ENCODE data around the gene APEH. TPM values are rescaled to one million over a fixed set of nuclear protein-coding genes. Genes with fewer than 3 reads are reported as not detected.
"Not testable (repeated sequence)": the region's sequence is repeated elsewhere in the genome, so short reads cannot be mapped to it uniquely, and the experiment has no call there.

The APEH gene
- total and polyA plus RNA-seq, 2 donors (not counting 1 experiment from before 2014, with no cell fraction given): 52.6 to 137 TPM

GRCh38 chr3:49681543-49681942 is 7.4 kb downstream of the APEH start:
- TF ChIP-seq EZH2 (IDR thresholded peaks at IDR 0.05; ENCODE audit: low read length, missing control alignments): no peak
- TF ChIP-seq CTCF (conservative IDR thresholded peaks at IDR 0.05 in 1 of 2, IDR thresholded peaks at IDR 0.05 in 1 of 2; ENCODE audit: low read depth in 1 of 2, low read length in 2 of 2): no peak
- Histone ChIP-seq H4K20me1 (ENCODE audit: control insufficient read depth, extremely low read depth, insufficient read depth, low read length) (no peaks in the 10 kb centered on the region), H3K79me2 (ENCODE audit: control insufficient read depth, insufficient read depth, low read length) (no peaks in the 10 kb centered on the region), H3K9ac (ENCODE audit: insufficient read depth, low read length) (no peak overlapping the region), H3K27me3 (ENCODE audit: control insufficient read depth, insufficient read depth, low read length) (no peaks in the 10 kb centered on the region), H3K4me1 (ENCODE audit: control insufficient read depth, extremely low read depth, insufficient read depth, low read length) (no peaks in the 10 kb centered on the region), H3K4me2 (ENCODE audit: extremely low read depth, insufficient read depth, low read length) (no peak overlapping the region), H2AFZ (ENCODE audit: low read length) (no peak overlapping the region), H3K27ac (ENCODE audit: insufficient read depth, low read length) (no peak overlapping the region), H3K36me3 (ENCODE audit: control insufficient read depth, insufficient read depth, low read length) (peaks cover 35% of the 10 kb centered on the region), H3K4me3 (replicated peaks in 1 of 4; ENCODE audit: control extremely low read depth in 1 of 4, insufficient read depth in 1 of 4, low read depth in 3 of 4, low read length in 4 of 4) (no peak overlapping the region), H3K9me3 (ENCODE audit: control insufficient read depth, insufficient read depth, low read depth, low read length) (no peaks in the 10 kb centered on the region)
- DNase-seq (ENCODE audit: low read depth in 2 of 2): no peak

GRCh38 chr3:49683162-49683561 is 9.0 kb downstream of the APEH start:
- H3K36me3 ChIP-seq (ENCODE audit: control insufficient read depth, insufficient read depth, low read length): peaks cover 25% of the 10 kb centered on the region
- H3K79me2 ChIP-seq (ENCODE audit: control insufficient read depth, insufficient read depth, low read length): no peaks in the 10 kb centered on the region
- H3K9me3 ChIP-seq (ENCODE audit: control insufficient read depth, insufficient read depth, low read depth, low read length): no peaks in the 10 kb centered on the region
- no peaks in the 10 kb centered on the region for H4K20me1 ChIP-seq (ENCODE audit: control insufficient read depth, extremely low read depth, insufficient read depth, low read length)
- no peak overlapping the region for H3K27ac ChIP-seq (ENCODE audit: insufficient read depth, low read length)
- no peak overlapping the region for H3K4me2 ChIP-seq (ENCODE audit: extremely low read depth, insufficient read depth, low read length)
- H3K4me1 ChIP-seq (ENCODE audit: control insufficient read depth, extremely low read depth, insufficient read depth, low read length): no peaks in the 10 kb centered on the region
- H3K4me3 ChIP-seq (replicated peaks in 1 of 4; ENCODE audit: control extremely low read depth in 1 of 4, insufficient read depth in 1 of 4, low read depth in 3 of 4, low read length in 4 of 4): no peak overlapping the region
- no peak for TF ChIP-seq CTCF (conservative IDR thresholded peaks at IDR 0.05 in 1 of 2, IDR thresholded peaks at IDR 0.05 in 1 of 2; ENCODE audit: low read depth in 1 of 2, low read length in 2 of 2)
- no peak for TF ChIP-seq EZH2 (IDR thresholded peaks at IDR 0.05; ENCODE audit: low read length, missing control alignments)
- peak in 1 of 2 donors; percentile 28 for DNase-seq (ENCODE audit: low read depth in 2 of 2)
- no peak overlapping the region for H2AFZ ChIP-seq (ENCODE audit: low read length)
- no peak overlapping the region for H3K9ac ChIP-seq (ENCODE audit: insufficient read depth, low read length)
- H3K27me3 ChIP-seq (ENCODE audit: control insufficient read depth, insufficient read depth, low read length): no peaks in the 10 kb centered on the region

- not testable (repeated sequence) for H3K4me1 ChIP-seq (ENCODE audit: control insufficient read depth, extremely low read depth, insufficient read depth, low read length); H3K79me2 ChIP-seq (ENCODE audit: control insufficient read depth, insufficient read depth, low read length); H3K4me3 ChIP-seq (replicated peaks in 1 of 4; ENCODE audit: control extremely low read depth in 1 of 4, insufficient read depth in 1 of 4, low read depth in 3 of 4, low read length in 4 of 4); DNase-seq (ENCODE audit: low read depth in 2 of 2); H3K9me3 ChIP-seq (ENCODE audit: control insufficient read depth, insufficient read depth, low read depth, low read length); H4K20me1 ChIP-seq (ENCODE audit: control insufficient read depth, extremely low read depth, insufficient read depth, low read length); H3K9ac ChIP-seq (ENCODE audit: insufficient read depth, low read length); H2AFZ ChIP-seq (ENCODE audit: low read length); H3K4me2 ChIP-seq (ENCODE audit: extremely low read depth, insufficient read depth, low read length); H3K27me3 ChIP-seq (ENCODE audit: control insufficient read depth, insufficient read depth, low read length); H3K27ac ChIP-seq (ENCODE audit: insufficient read depth, low read length)
- peaks cover 19% of the 10 kb centered on the region for H3K36me3 ChIP-seq (ENCODE audit: control insufficient read depth, insufficient read depth, low read length)
Measured at GRCh38 chr3:49684453-49684852, 10.3 kb downstream of the APEH start.

- not testable (repeated sequence) for H3K79me2 ChIP-seq (ENCODE audit: control insufficient read depth, insufficient read depth, low read length); H3K27me3 ChIP-seq (ENCODE audit: control insufficient read depth, insufficient read depth, low read length); H3K9ac ChIP-seq (ENCODE audit: insufficient read depth, low read length); H2AFZ ChIP-seq (ENCODE audit: low read length); H3K4me1 ChIP-seq (ENCODE audit: control insufficient read depth, extremely low read depth, insufficient read depth, low read length); H3K4me2 ChIP-seq (ENCODE audit: extremely low read depth, insufficient read depth, low read length); H3K9me3 ChIP-seq (ENCODE audit: control insufficient read depth, insufficient read depth, low read depth, low read length); DNase-seq (ENCODE audit: low read depth in 2 of 2); H3K4me3 ChIP-seq (replicated peaks in 1 of 4; ENCODE audit: control extremely low read depth in 1 of 4, insufficient read depth in 1 of 4, low read depth in 3 of 4, low read length in 4 of 4); H4K20me1 ChIP-seq (ENCODE audit: control insufficient read depth, extremely low read depth, insufficient read depth, low read length); H3K27ac ChIP-seq (ENCODE audit: insufficient read depth, low read length)
- peaks cover 17% of the 10 kb centered on the region for H3K36me3 ChIP-seq (ENCODE audit: control insufficient read depth, insufficient read depth, low read length)
Measured at GRCh38 chr3:49685103-49685502, 11.0 kb downstream of the APEH start.

GRCh38 chr3:49685846-49686245 is 11.7 kb downstream of the APEH start:
- H4K20me1 ChIP-seq (ENCODE audit: control insufficient read depth, extremely low read depth, insufficient read depth, low read length); H3K4me1 ChIP-seq (ENCODE audit: control insufficient read depth, extremely low read depth, insufficient read depth, low read length); DNase-seq (ENCODE audit: low read depth in 2 of 2); H3K27ac ChIP-seq (ENCODE audit: insufficient read depth, low read length); H2AFZ ChIP-seq (ENCODE audit: low read length); H3K27me3 ChIP-seq (ENCODE audit: control insufficient read depth, insufficient read depth, low read length); H3K4me2 ChIP-seq (ENCODE audit: extremely low read depth, insufficient read depth, low read length); H3K79me2 ChIP-seq (ENCODE audit: control insufficient read depth, insufficient read depth, low read length); H3K4me3 ChIP-seq (replicated peaks in 1 of 4; ENCODE audit: control extremely low read depth in 1 of 4, insufficient read depth in 1 of 4, low read depth in 3 of 4, low read length in 4 of 4); H3K9ac ChIP-seq (ENCODE audit: insufficient read depth, low read length); H3K9me3 ChIP-seq (ENCODE audit: control insufficient read depth, insufficient read depth, low read depth, low read length): not testable (repeated sequence)
- peaks cover 11% of the 10 kb centered on the region for H3K36me3 ChIP-seq (ENCODE audit: control insufficient read depth, insufficient read depth, low read length)

All from fibroblast of lung (primary cell).